GM12878 (cell line): ENCODE results near the gene TXNDC8. TPM values are rescaled to one million over a fixed set of nuclear protein-coding genes. Genes with fewer than 3 reads are reported as not detected.
A peak's percentile ranks its signal among the peaks of the same experiment; 100 is the strongest.

Experiments
- ATAC-seq: fragments of 200-7000 bp; cut with Tn5 transposase; 3 replicates; pipeline ENCODE4 v1.9.1; 2020; ENCODE audit warnings: mild to moderate bottlenecking, moderate library complexity
- BruUV-seq: library from RNA; stranded (reverse); fragments of 400-500 nt; replicated peaks from 2 replicates; lab custom pipeline; 2021; lab: Mats Ljungman, UMichigan
- CTCF ChIA-PET: fragments of 300-600 bp; sonication (Branson Sonifier 250); formaldehyde crosslinking; extraction: SDS; loops from one replicate; lab custom pipeline; 2021; ENCODE audit warnings: inconsistent platforms; lab: Yijun Ruan, JAX
- POLR2A ChIA-PET: fragments of 350-600 bp; formaldehyde crosslinking; extraction: SDS; loops from one replicate; lab custom pipeline; 2021; ENCODE audit warnings: inconsistent platforms; lab: Charles Lee
- RAD21 ChIA-PET: fragments of 300-600 bp; sonication (Branson Sonifier 250); formaldehyde crosslinking; loops from one replicate; lab custom pipeline; 2023; ENCODE audit warnings: antibody characterized with exemption; ENCODE audit not compliant: unreplicated experiment; lab: Charles Lee
- SMC1A ChIA-PET: fragments of 300-600 bp; sonication (Branson Sonifier 250); formaldehyde crosslinking; loops from one replicate; lab custom pipeline; 2023; ENCODE audit not compliant: unreplicated experiment, uncharacterized antibody; lab: Charles Lee
- DNase-seq: peaks from one replicate; pipeline ENCODE4 v3.0.0-alpha.2; 2011; ENCODE audit warnings: low read depth, low spot score
- FAIRE-seq: peaks from 3 replicates; lab custom pipeline; 2011; peaks lifted over from hg19 to GRCh38; lab: Jason Lieb, UNC
- H2AFZ ChIP-seq: 2 replicates; pipeline ENCODE4 v1.6.0; 2011; ENCODE audit warnings: low read depth, low read length, control low read depth; ENCODE audit not compliant: control insufficient read depth
- H3K27ac ChIP-seq: 2 replicates; pipeline ENCODE4 v1.5.1; 2011; ENCODE audit warnings: control low read depth; ENCODE audit not compliant: control insufficient read depth, insufficient read depth
- H3K27me3 ChIP-seq, 2 experiments: replicated peaks in 1 of 2; 2 replicates each; pipeline versions ENCODE4 v1.6.0 to v1.6.1; 2011; ENCODE audit warnings: low read length in 1 of 2; ENCODE audit not compliant: control insufficient read depth in 2 of 2, insufficient read depth in 2 of 2
- H3K36me3 ChIP-seq, 2 experiments: 2 replicates each; pipeline ENCODE4 v1.5.1; 2011; ENCODE audit warnings: low read length in 1 of 2; ENCODE audit not compliant: control insufficient read depth in 2 of 2, insufficient read depth in 2 of 2
- H3K4me1 ChIP-seq: 2 replicates; pipeline ENCODE4 v1.6.1; 2011; ENCODE audit warnings: mild to moderate bottlenecking, low read length, moderate library complexity, mixed read lengths; ENCODE audit not compliant: control insufficient read depth, insufficient read depth
- H3K4me2 ChIP-seq: 2 replicates; pipeline ENCODE4 v1.6.0; 2011; ENCODE audit warnings: control low read depth; ENCODE audit not compliant: control insufficient read depth, insufficient read depth
- H3K4me3 ChIP-seq: fragments of 200-600 bp; sonication (generic); 2 replicates; pipeline ENCODE4 v1.5.1; 2016
- H3K79me2 ChIP-seq: 2 replicates; pipeline ENCODE4 v1.6.0; 2011; ENCODE audit warnings: low read length; ENCODE audit not compliant: control insufficient read depth, insufficient read depth
- H3K9ac ChIP-seq: 2 replicates; pipeline ENCODE4 v1.8.0; 2011; ENCODE audit warnings: low read length, control low read depth, mixed read lengths; ENCODE audit not compliant: control insufficient read depth, insufficient read depth
- H3K9me3 ChIP-seq: replicated peaks from 3 replicates; pipeline ENCODE4 v1.5.1; 2011; ENCODE audit warnings: mild to moderate bottlenecking, low read length; ENCODE audit not compliant: control insufficient read depth, insufficient read depth
- H4K20me1 ChIP-seq: 2 replicates; pipeline ENCODE4 v1.6.0; 2011; ENCODE audit not compliant: control insufficient read depth, insufficient read depth
- ATF3 ChIP-seq: IDR thresholded peaks from 2 replicates; pipeline ENCODE4 v1.6.1; 2011; ENCODE audit warnings: low read depth, mild to moderate bottlenecking, low read length, moderate library complexity, borderline replicate concordance; ENCODE audit errors: extremely low read depth
- BACH1 ChIP-seq: fragments of 450-650 bp; IDR thresholded peaks from 2 replicates; pipeline ENCODE4 v1.6.1; 2017; ENCODE audit warnings: mild to moderate bottlenecking, borderline replicate concordance
- CEBPB ChIP-seq, 2 experiments: fragments of 150-350 bp in 1 of 2; IDR thresholded peaks; 2 replicates each; pipeline ENCODE4 v1.6.1; 2012 to 2014; ENCODE audit warnings: low read depth in 2 of 2, low read length in 2 of 2, borderline replicate concordance in 1 of 2, inconsistent platforms in 1 of 2
- CTCF ChIP-seq, 3 experiments: IDR thresholded peaks in 2 of 3; conservative IDR thresholded peaks in 1 of 3; 2 replicates each; pipeline ENCODE4 v1.5.1; 2011; ENCODE audit warnings: low read depth in 3 of 3, low read length in 3 of 3, mild to moderate bottlenecking in 3 of 3, control low read depth in 2 of 3, moderate library complexity in 2 of 3, inconsistent platforms in 1 of 3, mixed read lengths in 1 of 3; ENCODE audit not compliant: control insufficient read depth in 2 of 3, insufficient read depth in 1 of 3; ENCODE audit errors: extremely low read depth in 1 of 3
- ELK1 ChIP-seq: IDR thresholded peaks from 2 replicates; pipeline ENCODE4 v1.6.1; 2012; ENCODE audit warnings: low read depth, low read length, improper control_type of control experiment
- NR2C2 ChIP-seq: IDR thresholded peaks from 2 replicates; pipeline ENCODE4 v1.6.1; 2011; ENCODE audit warnings: borderline replicate concordance, low read depth; ENCODE audit not compliant: control insufficient read depth, insufficient read length
- RAD21 ChIP-seq: IDR thresholded peaks from 2 replicates; pipeline ENCODE4 v1.6.1; 2011; ENCODE audit warnings: mild to moderate bottlenecking, low read depth, low read length, moderate library complexity; ENCODE audit not compliant: insufficient read depth
- RUNX3 ChIP-seq: IDR thresholded peaks from 2 replicates; pipeline ENCODE4 v1.6.1; 2012; ENCODE audit warnings: low read length, inconsistent platforms
- ZNF217 ChIP-seq: fragments of 450-650 bp; IDR thresholded peaks from 2 replicates; pipeline ENCODE4 v1.6.1; 2017; ENCODE audit warnings: antibody characterized with exemption, mild to moderate bottlenecking
- ZNF24 ChIP-seq: fragments of 450-650 bp; IDR thresholded peaks from 2 replicates; pipeline ENCODE4 v1.6.1; 2017; ENCODE audit warnings: antibody characterized with exemption, mild to moderate bottlenecking
- WGBS: methylation state at CpG from one replicate; pipeline ENCODE4 v1.1.6; 2016; ENCODE audit warnings: low lambda C conversion rate; ENCODE audit not compliant: insufficient replicate concordance, insufficient coverage; ENCODE audit errors: missing lambda C conversion rate; 5-methylcytosine and 5-hydroxymethylcytosine counted together
- in situ Hi-C: fragments of 300-500 bp; cut with MboI; formaldehyde crosslinking; loops from 9 replicates; pipeline ENCODE4 v1.14.3; 2018; ENCODE audit warnings: mixed read lengths
- intact Hi-C: fragments of 100-400 bp; cut with micrococcal nuclease; formaldehyde crosslinking; loops from one replicate; pipeline ENCODE4 v1.14.2; 2022; ENCODE audit not compliant: unreplicated experiment
- polyA plus RNA-seq, 11 experiments: library from polyadenylated mRNA; depleted of rRNA in 4 of 11; unstranded in 6 of 11; stranded (reverse) in 5 of 11; fragments of >200 nt; fragmentation: Nextera tagmentation in 4 of 11; fragmentation: Illumina TruSeq in 1 of 11; extraction: Ambion mirVana in 4 of 11; extraction: Trizol in 1 of 11; gene quantifications; 1 replicate in 1 of 11; 2 replicates in 10 of 11; pipeline versions ENCODE4 v1.2.1 to v1.2.3, GENCODE V29; 2011 to 2016; ENCODE audit warnings: inconsistent platforms in 2 of 11, missing spikeins in 2 of 11, low read depth in 1 of 11
- total RNA-seq, 4 experiments: library from RNA; depleted of rRNA in 3 of 4; stranded (reverse); fragments of >200 nt in 3 of 4; fragmentation: Illumina TruSeq in 1 of 4; extraction: Trizol in 1 of 4; gene quantifications; 2 replicates each; pipeline versions ENCODE4 v1.2.1 to v1.2.3, GENCODE V29; 2013 to 2021

Gene TXNDC8
- total and polyA plus RNA-seq, 10 of the 15 experiments (the other 5 are each of a cell fraction or from before 2014, with no cell fraction given) = not detected

- H4K20me1 ChIP-seq = no peaks in the 10 kb centered on the region
- ChIA-PET POLR2A (no interaction called here), RAD21 (interaction anchor here (0.7 kb wide), 1 partner anchor 84 kb away, joined by 3 read pairs; the partner anchor contains the start of gene TXN), SMC1A (interaction anchor here (1.0 to 1.6 kb wide), 3 partner anchors 11 to 259 kb away, joined by 3 to 4 read pairs (median 3); no protein-coding TSS in a partner anchor), CTCF (interaction anchor here (0.6 to 1.6 kb wide), 3 partner anchors 82 to 347 kb away, joined by 3 to 7 read pairs (median 4); no protein-coding TSS in a partner anchor)
- intact Hi-C loops = no loop called here
- H3K9me3 ChIP-seq = no peaks in the 10 kb centered on the region
- no peak overlapping the region for H3K4me2 ChIP-seq
- no TSS peak for BruUV-seq
- ATAC-seq (no peak), FAIRE-seq (no peak), DNase-seq (no peak)
- H2AFZ ChIP-seq = no peak overlapping the region
- H3K4me3 ChIP-seq = no peak overlapping the region
- 7% methylated on average over 2 of the region's 2 CpGs for WGBS
- H3K79me2 ChIP-seq = no peaks in the 10 kb centered on the region
- H3K27ac ChIP-seq = no peak overlapping the region
- H3K27me3 ChIP-seq = no peaks in the 10 kb centered on the region
- no peaks in the 10 kb centered on the region; the same call in 1 of the 2 replicates for H3K4me1 ChIP-seq
- in situ Hi-C loops = no loop called here
- 0 out of 2 replicates have a peak, but pooled peaks have one; percentile 20 for TF ChIP-seq RUNX3
- TF ChIP-seq CTCF (IDR thresholded peaks at IDR 0.05 in 2 of 3, conservative IDR thresholded peaks at IDR 0.05 in 1 of 3; ENCODE audit: control insufficient read depth in 2 of 3, extremely low read depth in 1 of 3, insufficient read depth in 1 of 3, low read depth in 3 of 3, low read length in 3 of 3) = peak; percentile 17 to 29 (median 19); a peak in 3 of 6 replicates
- no peak for TF ChIP-seq ZNF24
- H3K9ac ChIP-seq = no peak overlapping the region
- no peaks in the 10 kb centered on the region for H3K36me3 ChIP-seq
Observed at GRCh38 chr9:110340306-110340705, 2.6 kb upstream of the TXNDC8 start.

GRCh38 chr9:110338143-110338542, 480 bp upstream of the TXNDC8 start:
- Histone ChIP-seq H3K27me3 (no peaks in the 10 kb centered on the region), H3K4me2 (no peak overlapping the region), H3K79me2 (no peaks in the 10 kb centered on the region), H3K4me3 (no peak overlapping the region), H3K27ac (no peak overlapping the region), H3K4me1 (peaks cover 4% of the 10 kb centered on the region), H2AFZ (no peak overlapping the region), H3K9ac (no peak overlapping the region), H4K20me1 (no peaks in the 10 kb centered on the region), H3K9me3 (no peaks in the 10 kb centered on the region), H3K36me3 (no peaks in the 10 kb centered on the region)
- FAIRE-seq = no peak
- intact Hi-C loops (no loop called here), in situ Hi-C loops (no loop called here)
- no peak for ATAC-seq
- ChIA-PET POLR2A (no interaction called here), SMC1A (no interaction called here), RAD21 (no interaction called here), CTCF (interaction anchor here (0.6 kb wide), 1 partner anchor 31 kb away, joined by 3 read pairs; no protein-coding TSS in a partner anchor)
- DNase-seq = no peak
- WGBS = 100% methylated on average over 1 of the region's 1 CpG
- no TSS peak for BruUV-seq
- TF ChIP-seq ZNF217 (no peak), CEBPB (IDR thresholded peaks at IDR 0.05; ENCODE audit: borderline replicate concordance in 1 of 2, low read depth in 2 of 2, low read length in 2 of 2) (no peak), NR2C2 (no peak), ELK1 (no peak), ATF3 (no peak), BACH1 (no peak), RAD21 (no peak)
